ENCODE measurements around the gene IWS1.

The IWS1 gene

DNA sequence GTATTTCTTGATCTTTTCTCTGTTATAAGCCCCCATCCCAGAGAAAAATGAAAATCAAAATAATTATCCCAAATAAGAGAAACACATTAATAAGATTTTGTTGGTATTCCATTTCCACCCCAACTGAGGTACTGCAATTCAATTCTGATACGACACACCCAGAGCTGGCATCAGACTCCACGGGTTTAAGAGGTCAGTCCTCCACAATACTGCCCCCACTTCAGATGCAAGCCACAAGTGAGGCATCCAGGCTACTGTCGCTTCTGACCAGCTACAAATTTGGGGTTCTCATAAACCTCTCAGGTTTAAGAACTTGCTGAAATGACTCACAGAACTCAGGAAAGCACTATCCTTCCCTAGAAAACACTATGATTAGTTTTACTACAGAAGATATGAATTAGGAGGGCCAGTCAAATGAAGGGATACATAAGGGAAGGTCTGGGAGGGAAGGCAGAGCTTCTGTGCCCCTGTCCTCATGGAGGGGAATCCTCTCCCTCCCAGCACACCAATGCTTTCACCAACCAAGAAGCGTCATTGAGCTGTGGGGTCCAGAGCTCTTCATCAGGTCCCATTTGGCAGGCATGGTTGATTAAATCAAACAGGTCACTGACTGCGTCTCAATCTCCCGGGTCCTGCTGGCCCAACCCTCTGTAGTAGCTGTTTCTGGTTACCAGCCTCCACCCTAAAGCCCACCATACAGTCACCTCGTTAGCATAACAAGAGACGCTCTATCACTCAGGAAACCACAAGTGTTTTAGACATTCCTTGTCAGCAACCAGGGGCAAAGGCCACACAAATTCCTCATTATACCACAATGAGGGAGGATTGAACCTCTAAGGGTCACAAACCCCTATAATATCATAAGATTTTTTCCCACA is 46.2 kb downstream of the IWS1 start:
- Histone ChIP-seq H4K20me1 (peaks cover 35% of the 10 kb centered on the region), H3K4me2 (no peak overlapping the region), H3K27me3 (no peaks in the 10 kb centered on the region), H3K4me1 (peaks cover 5% of the 10 kb centered on the region), H3K9ac (no peak overlapping the region), H3K27ac (no peak overlapping the region), H3K36me3 (peaks cover 56% of the 10 kb centered on the region), H3K4me3 (no peak overlapping the region), H3K9me3 (peaks cover 18% of the 10 kb centered on the region)
- no peak for TF ChIP-seq Cebpa-rat (IDR thresholded peaks at IDR 0.05)

DNA sequence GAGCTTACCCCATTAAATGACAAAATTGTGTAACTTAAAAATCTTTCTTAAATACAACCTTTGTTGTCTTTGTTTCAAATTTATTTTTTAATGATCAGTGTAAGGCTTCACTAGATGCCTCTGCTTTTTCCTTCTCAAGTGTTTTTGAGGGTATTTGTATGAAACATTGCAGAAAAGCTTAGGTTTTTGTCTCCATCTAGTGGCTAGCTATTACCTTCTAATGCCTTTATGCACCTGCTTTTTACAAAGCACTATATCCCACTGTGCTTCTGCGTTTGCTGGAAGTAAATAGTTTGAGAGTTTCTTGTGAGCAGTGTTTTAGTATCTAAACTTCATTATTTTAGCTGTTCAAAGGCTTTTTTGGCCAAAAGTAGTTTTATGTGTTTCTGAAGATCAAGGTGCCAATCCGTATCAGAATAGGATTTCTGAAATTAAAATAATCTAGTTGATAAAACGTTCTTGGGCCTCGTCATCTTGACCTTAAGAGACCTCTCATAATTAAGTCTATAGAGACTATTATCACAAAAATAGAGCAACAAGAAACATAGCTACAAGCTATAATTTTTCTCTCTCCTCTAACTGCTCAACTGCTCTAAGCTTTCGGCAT is 47.0 kb downstream of the IWS1 start:
- Histone ChIP-seq H3K27ac (no peak overlapping the region), H4K20me1 (peaks cover 32% of the 10 kb centered on the region), H3K4me2 (no peak overlapping the region), H3K4me1 (no peaks in the 10 kb centered on the region), H3K4me3 (no peak overlapping the region), H3K9me3 (peaks cover 18% of the 10 kb centered on the region), H3K27me3 (no peaks in the 10 kb centered on the region), H3K9ac (no peak overlapping the region), H3K36me3 (peaks cover 49% of the 10 kb centered on the region)
- no peak for TF ChIP-seq Cebpa-rat (IDR thresholded peaks at IDR 0.05)

GRCh38 chr2:127475788-127476187 is 50.5 kb downstream of the IWS1 start:
- TF ChIP-seq Cebpa-rat (IDR thresholded peaks at IDR 0.05) = no peak
- Histone ChIP-seq H3K4me3 (no peak overlapping the region), H3K27ac (no peak overlapping the region), H3K4me1 (no peaks in the 10 kb centered on the region), H3K4me2 (no peak overlapping the region), H3K9ac (no peak overlapping the region), H4K20me1 (peaks cover 12% of the 10 kb centered on the region), H3K27me3 (no peaks in the 10 kb centered on the region), H3K36me3 (peaks cover 16% of the 10 kb centered on the region), H3K9me3 (peaks cover 18% of the 10 kb centered on the region)

DNA sequence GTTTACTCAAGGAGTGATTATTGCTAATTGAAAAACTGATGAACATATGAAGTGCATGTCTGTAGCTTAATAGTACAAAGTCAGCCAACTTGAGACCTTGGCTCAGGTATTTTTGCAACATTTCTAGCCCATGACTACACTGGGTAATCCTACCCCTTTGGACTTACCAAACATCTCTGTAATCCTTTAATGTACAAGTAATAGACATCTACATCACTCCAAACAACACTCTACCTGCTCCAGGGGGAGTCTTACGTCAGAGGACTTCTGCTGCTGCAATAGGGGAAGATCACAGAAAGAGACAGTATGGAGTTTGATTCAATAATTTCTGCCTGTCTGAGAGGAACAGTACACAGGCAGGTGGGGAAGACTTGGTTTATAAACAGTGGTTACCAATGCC is 54.0 kb downstream of the IWS1 start:
- Histone ChIP-seq H4K20me1 (no peaks in the 10 kb centered on the region), H3K9ac (no peak overlapping the region), H3K4me3 (no peak overlapping the region), H3K9me3 (peaks cover 18% of the 10 kb centered on the region), H3K27me3 (no peaks in the 10 kb centered on the region), H3K4me2 (no peak overlapping the region), H3K4me1 (no peaks in the 10 kb centered on the region), H3K36me3 (peaks cover 33% of the 10 kb centered on the region), H3K27ac (no peak overlapping the region)
- TF ChIP-seq Cebpa-rat (IDR thresholded peaks at IDR 0.05) = no peak

GRCh38 chr2:127471286-127471988 is 54.9 kb downstream of the IWS1 start:
- no peak for TF ChIP-seq Cebpa-rat (IDR thresholded peaks at IDR 0.05)
- Histone ChIP-seq H3K9ac (no peak overlapping the region), H3K4me3 (no peak overlapping the region), H3K4me2 (no peak overlapping the region), H3K27me3 (no peaks in the 10 kb centered on the region), H3K4me1 (no peaks in the 10 kb centered on the region), H3K27ac (no peak overlapping the region), H4K20me1 (no peaks in the 10 kb centered on the region), H3K36me3 (peaks cover 40% of the 10 kb centered on the region), H3K9me3 (peaks cover 10% of the 10 kb centered on the region)

- Histone ChIP-seq H3K36me3 (peaks cover 45% of the 10 kb centered on the region), H3K4me3 (no peak overlapping the region), H4K20me1 (no peaks in the 10 kb centered on the region), H3K27me3 (no peaks in the 10 kb centered on the region), H3K4me1 (peaks cover 6% of the 10 kb centered on the region; the same call in 1 of the 2 replicates), H3K9ac (no peak overlapping the region), H3K27ac (no peak overlapping the region), H3K4me2 (no peak overlapping the region), H3K9me3 (no peaks in the 10 kb centered on the region)
- no peak for TF ChIP-seq Cebpa-rat (IDR thresholded peaks at IDR 0.05)
Measured at GRCh38 chr2:127469974-127470373, 56.3 kb downstream of the IWS1 start.

DNA sequence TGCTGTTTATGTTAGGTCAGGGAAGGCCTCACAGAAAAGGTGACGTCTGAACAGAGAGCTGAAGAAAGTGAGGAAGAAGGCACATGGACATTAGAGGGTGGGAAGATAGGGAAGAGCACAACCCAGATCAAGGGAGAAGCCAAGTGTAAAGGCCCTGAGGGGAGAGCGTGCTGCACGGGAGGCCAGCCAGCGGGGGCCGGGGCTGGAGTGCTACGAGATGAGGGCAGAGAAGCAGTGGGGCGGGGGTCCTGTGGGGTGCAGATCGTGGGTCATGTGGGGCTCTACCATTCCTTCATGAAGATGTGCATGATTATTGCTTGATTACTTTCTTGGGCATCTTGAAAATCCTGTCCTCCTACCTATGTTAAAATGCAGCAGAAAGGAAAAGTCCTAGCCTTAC is 57.2 kb downstream of the IWS1 start:
- H3K4me1 ChIP-seq = peaks cover 12% of the 10 kb centered on the region; the same call in 1 of the 2 replicates
- no peaks in the 10 kb centered on the region for H4K20me1 ChIP-seq
- H3K9ac ChIP-seq = no peak overlapping the region
- H3K27ac ChIP-seq = no peak overlapping the region
- no peaks in the 10 kb centered on the region for H3K27me3 ChIP-seq
- no peaks in the 10 kb centered on the region for H3K9me3 ChIP-seq
- H3K36me3 ChIP-seq = peaks cover 45% of the 10 kb centered on the region
- no peak overlapping the region for H3K4me3 ChIP-seq
- TF ChIP-seq Cebpa-rat (IDR thresholded peaks at IDR 0.05) = no peak
- H3K4me2 ChIP-seq = no peak overlapping the region

DNA sequence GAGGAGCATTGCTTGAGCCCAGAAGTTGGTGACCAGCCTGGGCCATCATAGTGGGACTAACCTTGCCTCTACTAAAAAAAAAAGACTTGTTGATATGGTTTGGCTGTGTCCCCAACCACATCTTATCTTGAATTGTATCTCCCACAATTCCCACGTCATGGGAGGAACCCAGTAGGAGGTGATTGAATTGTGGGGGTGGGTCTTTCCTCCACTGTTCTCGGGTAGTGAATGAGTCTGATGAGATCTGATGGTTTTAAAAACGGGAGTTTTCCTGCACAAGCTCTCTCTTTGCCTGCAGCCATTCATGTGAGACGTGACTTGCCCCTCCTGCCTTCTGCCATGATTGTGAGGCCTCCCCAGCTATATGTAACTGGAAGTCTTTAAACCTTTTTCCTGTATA is 61.0 kb downstream of the IWS1 start:
- H3K4me1 ChIP-seq = peaks cover 12% of the 10 kb centered on the region; the same call in 1 of the 2 replicates
- H3K9me3 ChIP-seq = no peaks in the 10 kb centered on the region
- no peak for TF ChIP-seq Cebpa-rat (IDR thresholded peaks at IDR 0.05)
- H3K36me3 ChIP-seq = peaks cover 42% of the 10 kb centered on the region
- H3K27me3 ChIP-seq = no peaks in the 10 kb centered on the region
- no peak overlapping the region for H3K4me3 ChIP-seq
- no peak overlapping the region for H3K4me2 ChIP-seq
- no peak overlapping the region for H3K9ac ChIP-seq
- no peak overlapping the region for H3K27ac ChIP-seq
- H4K20me1 ChIP-seq = no peaks in the 10 kb centered on the region

GRCh38 chr2:127464470-127465257 is 61.6 kb downstream of the IWS1 start:
- Histone ChIP-seq H3K36me3 (peaks cover 36% of the 10 kb centered on the region), H3K27me3 (no peaks in the 10 kb centered on the region), H3K4me3 (no peak overlapping the region), H3K4me1 (peaks cover 12% of the 10 kb centered on the region; the same call in 1 of the 2 replicates), H4K20me1 (no peaks in the 10 kb centered on the region), H3K4me2 (no peak overlapping the region), H3K9ac (no peak overlapping the region), H3K9me3 (no peaks in the 10 kb centered on the region), H3K27ac (no peak overlapping the region)
- no peak for TF ChIP-seq Cebpa-rat (IDR thresholded peaks at IDR 0.05)
